ENCODE results near the gene DNAH17.

Gene DNAH17

DNA sequence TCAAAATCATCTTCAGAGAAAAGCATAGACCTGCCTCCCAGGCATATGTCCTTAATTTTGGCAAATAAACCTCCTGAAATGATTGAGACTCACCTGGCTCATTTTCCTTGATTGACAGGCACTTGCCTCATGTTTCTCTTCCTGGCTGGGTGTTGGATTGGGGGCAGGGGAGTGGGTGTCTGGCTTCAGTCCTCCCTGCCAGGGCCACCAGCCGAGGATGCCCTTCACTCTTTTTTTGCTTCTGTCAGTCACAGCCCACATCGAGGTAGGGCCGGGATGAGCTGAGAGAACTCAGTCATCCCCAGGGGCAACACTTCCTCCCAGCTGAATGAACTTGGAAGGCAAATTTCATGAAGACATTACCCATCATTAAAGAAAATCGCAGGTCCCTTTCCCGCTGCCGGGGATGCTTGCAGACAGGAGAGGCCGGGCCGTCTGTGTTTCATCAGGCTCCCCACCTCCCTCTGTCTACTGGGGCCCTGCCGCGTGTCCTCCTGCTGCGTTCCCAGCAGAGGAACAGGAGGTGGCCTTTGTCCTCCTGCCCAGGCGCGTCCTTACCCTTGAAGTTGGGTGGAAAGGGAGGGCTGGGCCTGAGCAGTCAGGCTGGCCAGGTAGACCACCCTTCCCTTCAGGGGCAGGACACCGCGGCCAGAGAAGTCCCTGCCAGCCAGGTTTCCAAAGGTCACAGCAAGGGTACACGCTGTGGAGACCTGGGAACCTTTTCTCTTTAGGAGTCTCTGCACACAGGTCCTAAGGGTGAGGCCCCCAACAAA lies 11.2 kb upstream of the DNAH17 start:
- H3K4me1 ChIP-seq: 0 out of 2 replicates have a peak, but pooled peaks cover 2% of the 10 kb centered on the region
- no peak for DNase-seq

DNA sequence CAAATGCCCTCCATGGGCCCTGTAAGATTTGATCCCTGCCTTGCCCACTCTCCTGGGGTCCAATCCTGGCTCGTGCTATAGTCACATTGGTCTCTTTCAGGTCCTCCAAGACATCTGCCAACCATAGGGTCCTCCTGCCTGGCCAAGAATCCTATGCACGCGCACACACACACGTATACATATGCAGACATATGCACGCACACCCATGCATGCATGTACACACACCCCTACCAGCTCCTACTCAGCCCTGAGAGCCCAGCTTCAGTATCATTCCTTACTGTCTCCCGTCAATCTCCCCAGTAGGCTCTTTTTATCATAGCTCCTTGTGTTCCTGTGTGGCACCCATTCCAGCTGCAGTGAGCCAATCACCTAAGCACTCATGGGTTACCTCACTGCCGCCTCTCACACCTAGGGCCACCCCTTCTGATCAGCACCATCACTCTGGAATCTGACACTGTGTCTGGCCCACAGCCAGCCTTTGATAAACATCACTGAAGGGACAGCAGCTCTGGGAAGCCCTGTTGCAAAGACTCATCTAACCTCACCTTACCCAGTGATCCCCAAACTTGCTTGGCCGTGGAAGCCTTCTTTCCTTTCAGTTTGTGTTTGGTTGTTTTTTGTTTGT lies 7.9 kb upstream of the DNAH17 start:
- Histone ChIP-seq H3K4me1 (no peaks in the 10 kb centered on the region), H3K4me3 (ENCODE audit: low read depth, low read length) (no peak overlapping the region), H3K9me3 (no peaks in the 10 kb centered on the region), H3K27me3 (no peaks in the 10 kb centered on the region), H3K36me3 (no peaks in the 10 kb centered on the region)
- DNase-seq: no peak
- TF ChIP-seq, protein P1, sequence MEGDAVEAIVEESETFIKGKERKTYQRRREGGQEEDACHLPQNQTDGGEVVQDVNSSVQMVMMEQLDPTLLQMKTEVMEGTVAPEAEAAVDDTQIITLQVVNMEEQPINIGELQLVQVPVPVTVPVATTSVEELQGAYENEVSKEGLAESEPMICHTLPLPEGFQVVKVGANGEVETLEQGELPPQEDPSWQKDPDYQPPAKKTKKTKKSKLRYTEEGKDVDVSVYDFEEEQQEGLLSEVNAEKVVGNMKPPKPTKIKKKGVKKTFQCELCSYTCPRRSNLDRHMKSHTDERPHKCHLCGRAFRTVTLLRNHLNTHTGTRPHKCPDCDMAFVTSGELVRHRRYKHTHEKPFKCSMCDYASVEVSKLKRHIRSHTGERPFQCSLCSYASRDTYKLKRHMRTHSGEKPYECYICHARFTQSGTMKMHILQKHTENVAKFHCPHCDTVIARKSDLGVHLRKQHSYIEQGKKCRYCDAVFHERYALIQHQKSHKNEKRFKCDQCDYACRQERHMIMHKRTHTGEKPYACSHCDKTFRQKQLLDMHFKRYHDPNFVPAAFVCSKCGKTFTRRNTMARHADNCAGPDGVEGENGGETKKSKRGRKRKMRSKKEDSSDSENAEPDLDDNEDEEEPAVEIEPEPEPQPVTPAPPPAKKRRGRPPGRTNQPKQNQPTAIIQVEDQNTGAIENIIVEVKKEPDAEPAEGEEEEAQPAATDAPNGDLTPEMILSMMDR (IDR thresholded peaks at IDR 0.05; ENCODE audit: low read depth, low read length): no peak

More for the DNA sequence above, 11.2 kb upstream of the DNAH17 start:
- no peak overlapping the region for H3K4me3 ChIP-seq (ENCODE audit: low read depth, low read length)
- TF ChIP-seq, protein P1 (IDR thresholded peaks at IDR 0.05; ENCODE audit: low read depth, low read length): no peak
- no peaks in the 10 kb centered on the region for H3K9me3 ChIP-seq
- H3K27me3 ChIP-seq: no peaks in the 10 kb centered on the region
- no peaks in the 10 kb centered on the region for H3K36me3 ChIP-seq

DNA sequence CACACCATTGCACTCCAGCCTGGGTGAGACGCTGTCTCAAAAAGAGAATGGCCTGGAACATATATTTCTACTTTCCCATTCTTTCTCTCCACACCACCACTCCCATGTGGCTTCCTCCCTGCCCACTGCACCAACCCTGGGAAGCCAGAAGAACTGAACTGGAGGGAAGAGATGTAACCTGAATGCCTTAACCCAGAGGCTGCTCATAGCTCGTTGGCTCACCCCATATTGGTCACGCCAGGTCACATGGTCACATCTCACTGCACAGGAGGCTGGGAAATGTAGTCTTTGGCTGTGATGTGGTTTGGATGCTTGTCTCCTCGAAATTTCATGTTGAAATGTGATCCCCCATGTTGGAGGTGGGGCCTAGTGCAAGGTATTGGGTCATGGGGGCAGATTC lies 5.9 kb upstream of the DNAH17 start:
- Histone ChIP-seq H3K36me3 (no peaks in the 10 kb centered on the region), H3K27me3 (no peaks in the 10 kb centered on the region), H3K4me1 (no peaks in the 10 kb centered on the region), H3K9me3 (no peaks in the 10 kb centered on the region), H3K4me3 (ENCODE audit: low read depth, low read length) (no peak overlapping the region)
- DNase-seq: peak; percentile 47
- TF ChIP-seq, protein P1 (IDR thresholded peaks at IDR 0.05; ENCODE audit: low read depth, low read length): no peak

DNA sequence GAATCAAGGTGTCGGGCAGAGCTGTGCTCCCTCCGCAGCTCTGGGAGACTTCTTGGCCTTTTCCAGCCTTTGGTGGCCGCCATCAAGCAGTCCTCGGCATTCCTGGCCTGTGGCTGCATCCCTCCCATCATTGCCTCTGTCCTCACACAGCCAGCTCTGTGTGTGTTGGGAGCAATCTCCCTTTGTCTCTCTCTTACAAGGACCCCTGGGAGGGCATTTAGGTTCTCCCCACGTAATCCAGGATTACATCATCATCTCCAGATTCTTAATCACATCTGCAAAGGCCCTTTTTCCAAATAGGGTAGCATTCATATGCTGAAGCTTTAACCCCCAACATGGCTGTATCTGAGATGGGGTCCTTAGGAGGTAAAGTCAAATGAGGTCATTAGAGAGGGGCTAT lies 4.1 kb upstream of the DNAH17 start:
- no peaks in the 10 kb centered on the region for H3K36me3 ChIP-seq
- DNase-seq: no peak
- H3K27me3 ChIP-seq: no peaks in the 10 kb centered on the region
- TF ChIP-seq, protein P1 (IDR thresholded peaks at IDR 0.05; ENCODE audit: low read depth, low read length): no peak
- no peaks in the 10 kb centered on the region for H3K9me3 ChIP-seq
- no peak overlapping the region for H3K4me3 ChIP-seq (ENCODE audit: low read depth, low read length)
- no peaks in the 10 kb centered on the region for H3K4me1 ChIP-seq

DNA sequence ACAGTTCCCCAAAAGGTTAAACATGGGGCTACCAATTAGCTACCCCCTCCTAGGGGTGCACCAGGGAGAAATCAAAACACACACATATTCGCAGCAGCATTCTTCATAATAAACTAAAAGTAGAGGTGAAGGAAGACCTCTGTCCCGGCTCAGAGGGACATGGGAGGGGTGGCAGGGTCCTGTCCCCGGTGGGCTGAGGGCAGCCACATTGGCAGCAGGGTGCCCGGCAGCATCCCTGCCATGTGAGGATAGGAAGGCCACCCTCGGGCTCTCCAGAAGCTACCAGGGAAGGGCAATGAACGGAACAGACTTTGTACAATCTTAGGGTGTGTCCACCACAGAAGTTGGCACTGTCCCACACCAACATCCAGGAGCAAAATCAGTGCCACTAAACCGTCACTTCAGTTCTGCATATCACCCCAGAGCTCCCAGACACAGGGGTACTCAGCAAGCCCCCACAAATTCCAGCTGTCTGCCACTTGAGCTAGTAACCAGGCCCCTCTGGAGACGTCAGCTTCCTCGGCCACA lies 3.1 kb upstream of the DNAH17 start:
- H3K4me1 ChIP-seq: no peaks in the 10 kb centered on the region
- H3K4me3 ChIP-seq (ENCODE audit: low read depth, low read length): no peak overlapping the region
- H3K27me3 ChIP-seq: no peaks in the 10 kb centered on the region
- TF ChIP-seq, protein P1 (IDR thresholded peaks at IDR 0.05; ENCODE audit: low read depth, low read length): no peak
- no peaks in the 10 kb centered on the region for H3K9me3 ChIP-seq
- no peaks in the 10 kb centered on the region for H3K36me3 ChIP-seq
- no peak for DNase-seq
